ENCODE measurements around the gene CEACAM18.
"Not testable (repeated sequence)": the region's sequence is repeated elsewhere in the genome, so short reads cannot be mapped to it uniquely, and the experiment has no call there.

CEACAM18 gene

GRCh38 chr19:51461723-51462161 is 16.6 kb upstream of the CEACAM18 start:
- no peak for DNase-seq (ENCODE audit: low spot score)

- DNase-seq (ENCODE audit: low spot score): no peak
Measured at GRCh38 chr19:51462276-51462675, 16.1 kb upstream of the CEACAM18 start.

- no peak for DNase-seq (ENCODE audit: low spot score)
Measured at GRCh38 chr19:51462681-51463080, 15.7 kb upstream of the CEACAM18 start.

GRCh38 chr19:51463976-51464581 is 14.3 kb upstream of the CEACAM18 start:
- DNase-seq (ENCODE audit: low spot score): not testable (repeated sequence)

- no peak for DNase-seq (ENCODE audit: low spot score)
Measured at GRCh38 chr19:51466723-51467122, 11.6 kb upstream of the CEACAM18 start.

GRCh38 chr19:51467864-51468544 is 10.3 kb upstream of the CEACAM18 start:
- no peak for DNase-seq (ENCODE audit: low spot score)

- no peak for DNase-seq (ENCODE audit: low spot score)
Measured at GRCh38 chr19:51468545-51468920, 9.8 kb upstream of the CEACAM18 start.

GRCh38 chr19:51469162-51469561 is 9.2 kb upstream of the CEACAM18 start:
- DNase-seq (ENCODE audit: low spot score): no peak

- DNase-seq (ENCODE audit: low spot score): no peak
Measured at GRCh38 chr19:51469629-51470028, 8.7 kb upstream of the CEACAM18 start.

GRCh38 chr19:51470966-51471365 is 7.4 kb upstream of the CEACAM18 start:
- DNase-seq (ENCODE audit: low spot score): no peak

- no peak for DNase-seq (ENCODE audit: low spot score)
Measured at GRCh38 chr19:51471527-51471926, 6.8 kb upstream of the CEACAM18 start.

GRCh38 chr19:51472607-51473006 is 5.7 kb upstream of the CEACAM18 start:
- no peak for DNase-seq (ENCODE audit: low spot score)

- peak; percentile 72 for DNase-seq (ENCODE audit: low spot score)
Measured at GRCh38 chr19:51473009-51473707, 5.2 kb upstream of the CEACAM18 start.

- DNase-seq (ENCODE audit: low spot score): no peak
Measured at GRCh38 chr19:51476164-51476563, 2.2 kb upstream of the CEACAM18 start.

GRCh38 chr19:51477344-51477743 is 995 bp upstream of the CEACAM18 start:
- DNase-seq (ENCODE audit: low spot score): no peak

GRCh38 chr19:51479531-51480331 is 1.4 kb downstream of the CEACAM18 start:
- DNase-seq (ENCODE audit: low spot score): no peak

- no peak for DNase-seq (ENCODE audit: low spot score)
Measured at GRCh38 chr19:51480590-51480989, 2.3 kb downstream of the CEACAM18 start.

GRCh38 chr19:51485960-51486660 is 7.8 kb downstream of the CEACAM18 start:
- no peak for DNase-seq (ENCODE audit: low spot score)

- no peak for DNase-seq (ENCODE audit: low spot score)
Measured at GRCh38 chr19:51488491-51488890, 10.2 kb downstream of the CEACAM18 start.

- DNase-seq (ENCODE audit: low spot score): no peak
Measured at GRCh38 chr19:51489113-51489512, 10.8 kb downstream of the CEACAM18 start.

GRCh38 chr19:51490676-51491075 is 12.3 kb downstream of the CEACAM18 start:
- DNase-seq (ENCODE audit: low spot score): no peak

- no peak for DNase-seq (ENCODE audit: low spot score)
Measured at GRCh38 chr19:51491586-51491985, 13.2 kb downstream of the CEACAM18 start.
